NB4 (cell line): Measurements from ENCODE around the gene IL13.

Source experiments
- CTCF ChIP-seq: IDR thresholded peaks from one replicate; pipeline ENCODE4 v1.5.1; 2012; ENCODE audit warnings: low read depth, low read length
- POLR2A ChIP-seq: IDR thresholded peaks from 2 replicates; pipeline ENCODE4 v1.6.1; 2011; ENCODE audit warnings: mild to moderate bottlenecking; ENCODE audit not compliant: insufficient read length; ENCODE audit errors: extremely low read depth

DNA sequence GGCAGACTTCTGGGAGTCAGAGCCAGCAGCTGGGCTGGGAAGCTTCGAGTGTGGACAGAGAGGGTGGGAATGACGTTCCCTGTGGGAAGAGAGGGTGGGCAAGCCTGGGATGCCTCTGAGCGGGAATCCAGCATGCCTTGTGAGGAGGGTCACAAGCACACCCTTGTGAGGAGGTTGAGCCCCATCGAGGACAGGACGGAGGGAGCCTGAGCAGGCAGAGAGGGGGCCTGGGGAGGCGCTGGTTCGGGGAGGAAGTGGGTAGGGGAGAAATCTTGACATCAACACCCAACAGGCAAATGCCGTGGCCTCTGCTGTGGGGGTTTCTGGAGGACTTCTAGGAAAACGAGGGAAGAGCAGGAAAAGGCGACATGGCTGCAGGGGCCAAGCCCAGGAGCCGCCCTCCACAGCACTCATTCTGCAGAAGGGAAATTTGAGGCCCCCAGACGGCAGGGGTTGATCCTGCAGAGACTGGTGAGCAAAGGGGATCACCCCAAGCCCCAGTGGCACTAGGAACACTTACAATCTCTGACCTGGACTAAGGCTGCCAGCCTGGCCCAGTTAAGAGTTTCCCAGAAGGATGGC is 1.1 kb upstream of the IL13 start:
- TF ChIP-seq CTCF: no peak
- TF ChIP-seq POLR2A: no peak
